Amniotic stem cell (primary cell): Measurements from ENCODE around the gene PADI2.
"Not testable (repeated sequence)": the region's sequence is repeated elsewhere in the genome, so short reads cannot be mapped to it uniquely, and the experiment has no call there.

Experiments used
- DNase-seq: peaks from one replicate; lab custom pipeline; 2025; lab: John Stamatoyannopoulos, UW

Gene PADI2

GRCh38 chr1:17081439-17081838 lies 37.8 kb downstream of the PADI2 start:
- DNase-seq: no peak

- no peak for DNase-seq
Measured at GRCh38 chr1:17080880-17081279, 38.4 kb downstream of the PADI2 start.

GRCh38 chr1:17080085-17080759 lies 39.0 kb downstream of the PADI2 start:
- no peak for DNase-seq

- no peak for DNase-seq
Measured at GRCh38 chr1:17078991-17079868, 40.0 kb downstream of the PADI2 start.

- no peak for DNase-seq
Measured at GRCh38 chr1:17075470-17076255, 43.6 kb downstream of the PADI2 start.

- DNase-seq: no peak
Measured at GRCh38 chr1:17071794-17072193, 47.5 kb downstream of the PADI2 start.

- no peak for DNase-seq
Measured at GRCh38 chr1:17070163-17070525, 49.1 kb downstream of the PADI2 start.

- DNase-seq: no peak
Measured at GRCh38 chr1:17069452-17070162, 49.6 kb downstream of the PADI2 start.

GRCh38 chr1:17068789-17069188 lies 50.5 kb downstream of the PADI2 start:
- no peak for DNase-seq

GRCh38 chr1:17067465-17068240 lies 51.6 kb downstream of the PADI2 start:
- DNase-seq: no peak

- no peak for DNase-seq
Measured at GRCh38 chr1:17067069-17067426, 52.2 kb downstream of the PADI2 start.

- no peak for DNase-seq
Measured at GRCh38 chr1:17066361-17067068, 52.7 kb downstream of the PADI2 start.

GRCh38 chr1:17065666-17066065 lies 53.6 kb downstream of the PADI2 start:
- DNase-seq: no peak

GRCh38 chr1:17062751-17063150 lies 56.5 kb downstream of the PADI2 start:
- not testable (repeated sequence) for DNase-seq

- no peak for DNase-seq
Measured at GRCh38 chr1:17061892-17062291, 57.4 kb downstream of the PADI2 start.

GRCh38 chr1:17061486-17061885 lies 57.8 kb downstream of the PADI2 start:
- DNase-seq: no peak

GRCh38 chr1:17060306-17060749 lies 58.9 kb downstream of the PADI2 start:
- no peak for DNase-seq

GRCh38 chr1:17059391-17060305 lies 59.6 kb downstream of the PADI2 start:
- DNase-seq: peak; percentile 35

GRCh38 chr1:17056551-17056950 lies 62.7 kb downstream of the PADI2 start:
- no peak for DNase-seq
